GM19043 (cell line): ENCODE measurements around the gene SIGLEC10.

ENCODE experiments used
- ATAC-seq: cut with Tn5 transposase; IDR thresholded peaks from one replicate; pipeline ENCODE4 v1.9.1; 2021; ENCODE audit warnings: low read depth; ENCODE audit not compliant: unreplicated experiment

SIGLEC10 gene

GRCh38 chr19:51367565-51368365, 49.7 kb downstream of the SIGLEC10 start:
- peak; percentile 78 for ATAC-seq

GRCh38 chr19:51367255-51367564, 50.2 kb downstream of the SIGLEC10 start:
- ATAC-seq, result no peak

DNA sequence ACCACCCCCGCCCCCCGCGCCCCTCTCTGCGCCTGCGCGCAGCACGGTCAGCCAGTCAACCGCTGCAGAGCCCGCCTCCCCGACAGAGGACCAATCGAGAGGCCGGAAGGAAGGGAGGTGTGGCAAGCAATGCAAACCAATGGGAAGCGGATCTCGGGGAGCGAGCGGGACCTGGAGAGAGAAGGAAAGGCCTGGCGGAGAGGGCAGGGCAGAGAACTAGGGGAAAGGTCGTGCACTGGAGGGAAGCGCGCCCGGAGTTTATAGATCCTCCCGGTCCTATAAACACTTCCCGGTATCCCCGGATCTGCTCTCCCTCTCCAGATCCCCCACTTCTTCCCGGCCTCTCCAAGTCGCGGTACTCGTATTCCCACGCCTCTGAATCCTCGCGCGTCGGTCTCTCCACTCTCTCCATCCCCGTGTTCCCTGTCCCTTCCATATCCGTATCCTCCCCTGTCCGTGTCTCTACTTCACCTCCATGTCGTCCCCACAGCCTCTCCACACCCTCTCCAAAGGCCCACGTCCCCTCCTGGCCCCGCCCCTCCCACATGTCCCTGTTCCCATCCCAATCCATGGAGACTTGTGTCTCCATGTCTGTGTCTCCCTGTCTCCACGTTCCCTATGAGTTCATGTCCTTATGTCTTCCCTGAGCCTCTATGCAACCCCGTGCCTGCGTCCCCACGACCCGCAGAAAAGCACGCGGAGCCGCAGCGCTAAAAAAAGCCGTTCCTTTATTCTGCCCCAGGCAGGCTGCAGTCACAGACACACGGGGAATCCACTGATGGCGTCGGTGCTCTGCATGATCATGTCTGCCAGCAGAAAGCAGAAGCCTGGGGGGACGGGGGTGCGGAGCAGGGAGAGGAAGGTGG, 50.8 kb downstream of the SIGLEC10 start:
- peak; percentile 38 for ATAC-seq

DNA sequence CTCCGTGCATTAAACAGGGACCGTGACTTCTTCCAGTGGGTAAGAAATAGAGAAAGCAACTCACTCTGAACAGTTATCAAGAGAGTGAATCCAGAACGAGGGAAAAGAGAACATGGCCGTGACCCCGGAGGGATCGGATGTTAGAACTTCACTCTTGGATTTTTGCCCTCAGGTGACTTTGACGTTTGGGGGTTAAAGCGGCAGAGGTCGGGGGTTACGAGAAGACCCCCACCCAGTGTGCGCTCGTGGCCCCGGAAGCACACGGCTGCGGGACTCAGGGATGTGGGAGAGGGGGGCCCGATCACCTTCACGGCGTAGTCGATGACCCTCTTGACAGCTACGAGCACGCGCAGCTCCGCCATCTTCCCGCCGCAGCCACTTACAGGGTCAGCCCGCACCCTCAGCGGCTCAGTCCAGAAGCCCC, 51.5 kb downstream of the SIGLEC10 start, which contains the start of gene ETFB:
Gene ETFB (minus strand): TSS at position 424 of the 424 bp plus-strand sequence. CDS start 62 bp downstream, at position 362.
- ATAC-seq, result no peak

DNA sequence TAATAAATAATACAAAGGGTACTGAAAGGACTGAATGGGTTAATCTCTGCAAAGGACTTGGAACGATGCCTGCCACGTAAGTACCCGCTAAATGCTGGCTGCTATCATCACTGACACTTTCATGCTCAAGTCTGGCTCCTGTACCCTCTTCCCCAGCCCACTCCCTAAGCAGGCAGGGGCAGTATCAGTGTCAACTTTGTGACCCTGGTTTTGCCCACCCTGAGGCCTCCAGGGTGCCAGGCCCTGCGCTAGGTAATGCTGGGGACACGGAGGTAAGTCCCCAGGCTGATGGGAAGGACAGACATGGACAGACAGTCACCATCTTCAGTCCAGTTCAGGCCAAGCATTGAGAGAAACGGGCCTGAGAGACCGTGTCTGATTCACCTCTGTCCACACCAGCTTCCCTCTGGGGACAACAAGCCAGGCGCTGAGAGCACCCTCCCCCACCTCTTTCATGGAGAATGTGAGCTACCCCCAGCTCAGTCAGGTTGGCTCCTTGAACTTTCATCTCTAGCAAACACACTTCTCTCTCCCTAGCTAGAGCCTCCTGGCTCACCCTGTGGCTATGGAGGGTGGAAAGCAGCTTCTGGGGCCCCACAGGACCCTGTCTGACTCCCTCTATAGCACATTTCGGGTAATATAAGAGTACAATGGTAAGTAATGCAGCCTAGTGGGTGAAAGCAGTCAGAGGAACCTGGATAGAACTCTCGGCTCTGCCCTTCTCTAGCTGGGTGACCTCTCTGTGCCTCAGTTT, 52.1 kb downstream of the SIGLEC10 start:
- ATAC-seq, result no peak

- ATAC-seq, result no peak
Observed at GRCh38 chr19:51364200-51365106, 53.0 kb downstream of the SIGLEC10 start.

DNA sequence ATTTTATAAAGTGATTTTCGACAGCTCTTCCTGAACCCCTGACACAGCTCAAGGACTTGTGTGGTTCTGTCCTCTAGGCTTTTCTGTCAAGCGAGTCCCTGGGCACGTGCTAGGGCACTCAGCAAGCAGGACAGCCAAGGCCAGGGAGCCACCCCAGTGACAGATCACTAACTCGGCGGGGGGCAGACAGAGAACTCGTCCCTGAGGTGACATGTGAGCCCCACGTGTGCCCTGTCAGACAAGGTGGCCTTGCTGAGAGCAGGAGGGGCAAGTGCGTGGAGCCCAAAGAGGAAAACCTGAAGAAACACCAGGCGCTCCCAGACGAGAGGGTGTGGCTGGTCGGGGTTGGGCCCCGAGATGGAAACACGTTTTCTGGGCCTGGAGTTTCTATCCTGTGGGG, 56.2 kb downstream of the SIGLEC10 start:
- ATAC-seq, result no peak
